Kidney (tissue), 14 donors: ENCODE measurements around the gene LRFN4. TPM values are rescaled to one million over a fixed set of nuclear protein-coding genes. Genes with fewer than 3 reads are reported as not detected.
A peak's percentile ranks its signal among the peaks of the same experiment; 100 is the strongest.

Experiments
- DNase-seq, 5 donors: peaks; one replicate each; pipeline ENCODE4 v3.0.0-alpha.2; 2013 to 2020
- FAIRE-seq: peaks from 2 replicates; lab custom pipeline; 2012; peaks lifted over from hg19 to GRCh38; lab: Jason Lieb, UNC
- H3K27ac ChIP-seq, 2 donors: one replicate each; pipeline ENCODE4 v1.7.0; 2013; ENCODE audit warnings: low read depth in 2 of 2, low read length in 2 of 2, inconsistent platforms in 1 of 2
- H3K27me3 ChIP-seq: one replicate; pipeline ENCODE4 v1.7.1; 2013; ENCODE audit warnings: low read length, inconsistent platforms; ENCODE audit not compliant: control insufficient read depth, insufficient read depth
- H3K36me3 ChIP-seq, 3 donors: one replicate each; pipeline versions ENCODE4 v1.7.0 to v1.7.1; 2013; ENCODE audit warnings: low read length in 3 of 3, control low read depth in 1 of 3, inconsistent platforms in 1 of 3; ENCODE audit not compliant: insufficient read depth in 3 of 3, control insufficient read depth in 2 of 3
- H3K4me1 ChIP-seq, 3 donors: one replicate each; pipeline versions ENCODE4 v1.7.0 to v1.7.1; 2013; ENCODE audit warnings: low read length in 3 of 3, inconsistent platforms in 1 of 3, low read depth in 1 of 3; ENCODE audit not compliant: control insufficient read depth in 2 of 3, insufficient read depth in 2 of 3
- H3K4me3 ChIP-seq, 3 donors: one replicate each; pipeline versions ENCODE4 v1.7.0 to v1.8.1; 2013; ENCODE audit warnings: low read length in 3 of 3, control low read depth in 1 of 3, inconsistent platforms in 1 of 3
- H3K9ac ChIP-seq, 3 donors: one replicate each; pipeline versions ENCODE4 v1.7.0 to v1.7.1; 2013; ENCODE audit warnings: low read length in 3 of 3, control low read depth in 1 of 3, inconsistent platforms in 1 of 3
- H3K9me3 ChIP-seq, 3 donors: one replicate each; pipeline versions ENCODE4 v1.7.0 to v1.7.1; 2013; ENCODE audit warnings: low read length in 3 of 3, control low read depth in 1 of 3, inconsistent platforms in 1 of 3; ENCODE audit not compliant: control insufficient read depth in 2 of 3, insufficient read depth in 1 of 3
- intact Hi-C: fragments of 100-400 bp; cut with DNase I; formaldehyde crosslinking; loops from one replicate; pipeline ENCODE4 v1.11.1; 2022
- polyA plus RNA-seq: library from polyadenylated mRNA; stranded (reverse); fragments of 350-450 nt; fragmentation: Illumina TruSeq; extraction: RNeasy Lipid Tissue Mini Kit (QIAGEN cat#74804); gene quantifications from one replicate; pipeline ENCODE4 v1.2.3, GENCODE V29; 2014; ENCODE audit warnings: low read depth, low replicate concordance; ENCODE audit not compliant: insufficient read depth
- total RNA-seq: library from RNA; stranded (reverse); fragmentation: NEBNext Ultra II Directional; extraction: Animal tissue kit (Norgen Biotek cat#: 25700); gene quantifications from one replicate; pipeline ENCODE4 v1.2.1, GENCODE V29; 2021
- TF ChIP-seq, protein P1 (sequence below): IDR thresholded peaks from 3 replicates; pipeline ENCODE4 v1.5.1; 2012; ENCODE audit warnings: mild to moderate bottlenecking, moderate library complexity, borderline replicate concordance; ENCODE audit not compliant: insufficient read depth; ENCODE audit errors: extremely low read depth
- donor health status: control.
- donor health status: control.
- donor health status: control.
- donor health status: control.
- donor health status: control.
- donor health status: DM: yes; HTN: yes; CAD: no.
- donor health status: Normal renal cell carcinoma (clear cell type).

Gene LRFN4
- total and polyA plus RNA-seq, 2 donors from 2014 or later = 6.8 to 22.3 TPM

- TF ChIP-seq, protein P1, sequence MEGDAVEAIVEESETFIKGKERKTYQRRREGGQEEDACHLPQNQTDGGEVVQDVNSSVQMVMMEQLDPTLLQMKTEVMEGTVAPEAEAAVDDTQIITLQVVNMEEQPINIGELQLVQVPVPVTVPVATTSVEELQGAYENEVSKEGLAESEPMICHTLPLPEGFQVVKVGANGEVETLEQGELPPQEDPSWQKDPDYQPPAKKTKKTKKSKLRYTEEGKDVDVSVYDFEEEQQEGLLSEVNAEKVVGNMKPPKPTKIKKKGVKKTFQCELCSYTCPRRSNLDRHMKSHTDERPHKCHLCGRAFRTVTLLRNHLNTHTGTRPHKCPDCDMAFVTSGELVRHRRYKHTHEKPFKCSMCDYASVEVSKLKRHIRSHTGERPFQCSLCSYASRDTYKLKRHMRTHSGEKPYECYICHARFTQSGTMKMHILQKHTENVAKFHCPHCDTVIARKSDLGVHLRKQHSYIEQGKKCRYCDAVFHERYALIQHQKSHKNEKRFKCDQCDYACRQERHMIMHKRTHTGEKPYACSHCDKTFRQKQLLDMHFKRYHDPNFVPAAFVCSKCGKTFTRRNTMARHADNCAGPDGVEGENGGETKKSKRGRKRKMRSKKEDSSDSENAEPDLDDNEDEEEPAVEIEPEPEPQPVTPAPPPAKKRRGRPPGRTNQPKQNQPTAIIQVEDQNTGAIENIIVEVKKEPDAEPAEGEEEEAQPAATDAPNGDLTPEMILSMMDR = no peak
- Histone ChIP-seq H3K9me3 (no peaks in the 10 kb centered on the region), H3K27ac (no peak overlapping the region), H3K27me3 (no peaks in the 10 kb centered on the region), H3K36me3 (no peaks in the 10 kb centered on the region), H3K4me3 (no peak overlapping the region), H3K9ac (no peak overlapping the region), H3K4me1 (peaks cover 0 to 8% (median 0%) of the 10 kb centered on the region in 3 donors)
- FAIRE-seq = no peak
- intact Hi-C loops = no loop called here
- no peak for DNase-seq
Observed at GRCh38 chr11:66885469-66885868, 28.6 kb downstream of the LRFN4 start.

GRCh38 chr11:66885950-66886440, 29.1 kb downstream of the LRFN4 start:
- intact Hi-C loops = no loop called here
- no peaks in the 10 kb centered on the region for H3K36me3 ChIP-seq
- H3K9ac ChIP-seq = no peak overlapping the region
- DNase-seq (peak in 1 of 5 donors; percentile 45), FAIRE-seq (no peak)
- H3K27ac ChIP-seq = no peak overlapping the region
- H3K27me3 ChIP-seq = no peaks in the 10 kb centered on the region
- peaks cover 0 to 3% (median 0%) of the 10 kb centered on the region in 3 donors for H3K4me1 ChIP-seq
- TF ChIP-seq, protein P1 = no peak
- H3K4me3 ChIP-seq = no peak overlapping the region
- no peaks in the 10 kb centered on the region for H3K9me3 ChIP-seq

GRCh38 chr11:66886671-66887221, 29.9 kb downstream of the LRFN4 start:
- FAIRE-seq (no peak), DNase-seq (peak in 1 of 5 donors; percentile 82)
- H3K27me3 ChIP-seq = no peaks in the 10 kb centered on the region
- intact Hi-C loops = no loop called here
- no peak overlapping the region for H3K4me3 ChIP-seq
- H3K27ac ChIP-seq = no peak overlapping the region
- no peaks in the 10 kb centered on the region for H3K36me3 ChIP-seq
- TF ChIP-seq, protein P1 = no peak
- H3K4me1 ChIP-seq = peaks cover 0 to 3% (median 0%) of the 10 kb centered on the region in 3 donors
- no peak overlapping the region for H3K9ac ChIP-seq
- no peaks in the 10 kb centered on the region for H3K9me3 ChIP-seq
